Activated CD4-positive, alpha-beta T cell treated with anti-CD3 and anti-CD28 coated beads for 36 hours (primary cell): ENCODE data around the gene VPS41. TPM values are rescaled to one million over a fixed set of nuclear protein-coding genes. Genes with fewer than 3 reads are reported as not detected.
A peak's percentile ranks its signal among the peaks of the same experiment; 100 is the strongest.
"Not testable (repeated sequence)": the region's sequence is repeated elsewhere in the genome, so short reads cannot be mapped to it uniquely, and the experiment has no call there.

Source experiments
- ATAC-seq: fragments of 200-7000 bp; cut with Tn5 transposase; one replicate; pipeline ENCODE4 v1.10.0; 2021; ENCODE audit warnings: mild to moderate bottlenecking, moderate library complexity
- CTCF ChIA-PET: fragments of 350-600 bp; sonication (Branson Sonifier 250); formaldehyde crosslinking; loops from one replicate; lab custom pipeline; 2021; ENCODE audit warnings: antibody characterized with exemption; lab: Charles Lee
- POLR2A ChIA-PET: fragments of 350-600 bp; sonication (Branson Sonifier 250); formaldehyde crosslinking; loops from one replicate; lab custom pipeline; 2021; ENCODE audit warnings: antibody characterized with exemption, inconsistent platforms; lab: Charles Lee
- DNase-seq: peaks from one replicate; pipeline ENCODE4 v3.0.0-alpha.2; 2020
- H3K27ac Mint-ChIP-seq: one replicate; pipeline ENCODE4 v1.8.0; 2021; ENCODE audit warnings: mixed read lengths
- H3K27me3 Mint-ChIP-seq: one replicate; pipeline ENCODE4 v1.8.0; 2021; ENCODE audit warnings: mixed read lengths
- H3K36me3 Mint-ChIP-seq: one replicate; pipeline ENCODE4 v1.8.0; 2021; ENCODE audit warnings: low read depth, mixed read lengths
- H3K4me1 Mint-ChIP-seq: one replicate; pipeline ENCODE4 v1.8.0; 2021; ENCODE audit warnings: mixed read lengths
- H3K4me3 Mint-ChIP-seq: one replicate; pipeline ENCODE4 v1.8.0; 2021; ENCODE audit warnings: mild to moderate bottlenecking, moderate library complexity, mixed read lengths
- H3K9me3 Mint-ChIP-seq: one replicate; pipeline ENCODE4 v1.8.0; 2021; ENCODE audit warnings: low read depth, mixed read lengths
- intact Hi-C, 2 experiments: fragments of 100-400 bp; cut with DNase I in 1 of 2; cut with micrococcal nuclease in 1 of 2; formaldehyde crosslinking; loops; one replicate each; pipeline versions ENCODE4 v1.14.2 to v1.15.1; 2022 to 2024; cut with DNase I, micrococcal nuclease
- total RNA-seq, 2 experiments: library from RNA; stranded (reverse); gene quantifications; one replicate each; pipeline ENCODE4 v1.2.3, GENCODE V29; 2021

The VPS41 gene
- 10 to 100 TPM; 48.6 to 59.3 TPM for total RNA-seq

DNA sequence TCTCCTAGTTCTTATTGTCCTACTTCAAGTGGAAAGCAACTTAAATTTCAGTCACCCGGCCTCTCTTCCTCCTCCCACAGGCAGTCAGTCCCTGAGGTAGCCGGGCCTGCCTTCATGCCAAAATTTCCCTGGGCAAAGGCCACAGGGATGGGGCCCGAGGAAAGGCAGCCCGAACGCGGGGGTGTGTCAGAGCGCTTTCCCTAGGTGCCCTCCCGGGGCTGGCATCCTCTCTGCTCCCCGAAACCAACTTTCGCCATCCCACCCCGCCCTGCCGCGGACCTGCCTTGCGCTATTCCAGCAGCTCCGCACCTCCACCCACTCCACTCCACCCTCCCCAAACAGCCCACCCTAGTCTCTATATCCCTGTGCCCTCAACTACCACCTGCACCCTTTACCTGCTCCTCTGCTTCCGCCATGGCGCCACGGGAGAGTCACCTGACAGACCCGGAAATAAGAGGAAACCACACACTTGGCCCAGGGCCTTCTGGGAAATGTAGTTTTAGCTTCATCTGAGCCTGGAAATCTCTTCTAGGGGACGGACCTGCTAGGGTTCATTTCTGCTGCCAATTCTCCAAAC lies at the start of gene VPS41:
Gene VPS41 (minus strand): TSS at position 433 of the 577 bp plus-strand sequence. CDS start 17 bp downstream, at position 416.
- Mint-ChIP-seq H3K27me3 (no peaks in the 10 kb centered on the region), H3K27ac (peak within 1 kb of the TSS; percentile 81), H3K4me1 (peaks cover 31% of the 10 kb centered on the region), H3K36me3 (no peaks in the 10 kb centered on the region), H3K4me3 (peak within 1 kb of the TSS; percentile 95), H3K9me3 (no peaks in the 10 kb centered on the region)
- DNase-seq (peak; percentile 87), ATAC-seq (peak; percentile 98)
- CTCF ChIA-PET: interaction anchor here (0.7 to 1.1 kb wide), 2 partner anchors 24 to 157 kb away, joined by 3 to 6 read pairs; no protein-coding TSS in a partner anchor
- intact Hi-C loops: loop anchor here in 1 of 2 experiments (1.0 to 5.0 kb wide), 5 partner anchors 542 to 1038 kb away; partner anchors contain the start of gene STARD3NL
- POLR2A ChIA-PET: no interaction called here

DNA sequence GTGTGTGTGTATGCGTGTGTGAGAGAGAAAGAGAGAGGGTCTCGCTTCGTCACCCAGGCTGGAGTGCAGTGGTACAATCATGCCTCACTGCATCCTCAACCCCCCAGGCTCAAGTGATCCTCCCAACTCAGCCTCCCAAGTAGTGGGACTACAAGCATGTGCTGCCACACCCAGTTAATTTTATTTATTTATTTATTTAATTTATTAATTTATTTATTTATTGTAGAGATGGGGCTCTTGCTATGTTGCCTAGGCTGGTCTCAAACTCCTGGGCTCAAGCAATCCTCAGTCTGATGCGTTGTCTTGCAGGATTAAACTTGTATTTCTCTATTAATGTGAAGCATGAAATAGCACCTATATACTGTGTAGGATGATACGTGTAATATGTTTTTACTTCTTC lies 46.9 kb upstream of the VPS41 start:
- CTCF ChIA-PET: no interaction called here
- DNase-seq (no peak), ATAC-seq (no peak)
- intact Hi-C loops: no loop called here
- Mint-ChIP-seq H3K27me3 (peaks cover 24% of the 10 kb centered on the region), H3K27ac (no peak overlapping the region), H3K9me3 (no peaks in the 10 kb centered on the region), H3K4me3 (no peak overlapping the region), H3K4me1 (no peaks in the 10 kb centered on the region), H3K36me3 (no peaks in the 10 kb centered on the region)
- POLR2A ChIA-PET: no interaction called here

- peaks cover 22% of the 10 kb centered on the region for H3K27me3 Mint-ChIP-seq
- POLR2A ChIA-PET: no interaction called here
- intact Hi-C loops: no loop called here
- no peaks in the 10 kb centered on the region for H3K9me3 Mint-ChIP-seq
- no peaks in the 10 kb centered on the region for H3K4me1 Mint-ChIP-seq
- ATAC-seq (no peak), DNase-seq (no peak)
- H3K27ac Mint-ChIP-seq: no peak overlapping the region
- no peaks in the 10 kb centered on the region for H3K36me3 Mint-ChIP-seq
- CTCF ChIA-PET: no interaction called here
- no peak overlapping the region for H3K4me3 Mint-ChIP-seq
Measured at GRCh38 chr7:38953971-38954370, 45.0 kb upstream of the VPS41 start.

DNA sequence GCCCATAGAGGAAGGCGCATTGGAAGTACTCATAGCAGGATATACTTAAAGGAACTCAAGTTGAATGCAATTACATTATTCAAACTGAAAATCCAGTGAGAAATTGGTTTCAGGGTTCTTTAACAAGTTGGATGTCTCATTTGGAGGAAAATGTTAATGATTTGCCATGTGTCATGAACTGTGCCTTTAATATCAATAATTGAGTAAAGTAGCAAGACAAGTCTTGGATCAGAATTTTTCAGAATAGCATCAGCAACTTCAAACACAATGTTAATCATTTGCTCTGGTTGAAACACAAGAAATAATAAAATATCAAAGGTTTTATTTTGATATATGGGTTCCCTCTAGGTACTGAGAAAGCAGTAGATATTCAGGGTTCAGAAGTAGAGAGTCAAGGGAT lies 44.2 kb upstream of the VPS41 start:
- Mint-ChIP-seq H3K36me3 (no peaks in the 10 kb centered on the region), H3K27ac (no peak overlapping the region), H3K4me1 (no peaks in the 10 kb centered on the region), H3K27me3 (peaks cover 18% of the 10 kb centered on the region), H3K9me3 (no peaks in the 10 kb centered on the region), H3K4me3 (no peak overlapping the region)
- POLR2A ChIA-PET: no interaction called here
- CTCF ChIA-PET: no interaction called here
- ATAC-seq (no peak), DNase-seq (no peak)
- intact Hi-C loops: no loop called here

DNA sequence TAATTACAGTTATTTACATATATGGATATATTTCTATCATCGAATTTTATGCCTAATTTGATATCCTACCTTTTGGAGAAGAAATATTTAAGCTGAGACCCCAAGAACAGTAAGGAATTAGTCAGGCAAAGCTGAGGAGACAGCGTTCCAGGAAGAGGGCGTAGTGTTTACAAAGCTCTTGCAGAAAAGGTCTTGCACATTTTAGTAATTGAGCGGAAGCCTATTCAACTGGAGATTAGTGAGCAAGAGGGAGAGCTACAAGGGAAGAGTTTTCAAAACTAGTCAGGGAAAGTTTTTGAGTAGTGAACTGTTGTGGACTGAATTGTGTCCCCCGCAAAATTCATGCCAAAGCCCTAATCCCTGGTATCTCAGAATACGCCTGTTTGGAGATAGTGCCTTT lies 42.2 kb upstream of the VPS41 start:
- intact Hi-C loops: no loop called here
- ChIA-PET CTCF (no interaction called here), POLR2A (no interaction called here)
- peaks cover 17% of the 10 kb centered on the region for H3K27me3 Mint-ChIP-seq
- no peaks in the 10 kb centered on the region for H3K4me1 Mint-ChIP-seq
- DNase-seq: no peak
- H3K27ac Mint-ChIP-seq: no peak overlapping the region
- no peak for ATAC-seq
- no peaks in the 10 kb centered on the region for H3K9me3 Mint-ChIP-seq
- no peaks in the 10 kb centered on the region for H3K36me3 Mint-ChIP-seq
- no peak overlapping the region for H3K4me3 Mint-ChIP-seq

- H3K4me3 Mint-ChIP-seq: no peak overlapping the region
- ChIA-PET POLR2A (no interaction called here), CTCF (no interaction called here)
- ATAC-seq: no peak
- H3K9me3 Mint-ChIP-seq: no peaks in the 10 kb centered on the region
- no peaks in the 10 kb centered on the region for H3K4me1 Mint-ChIP-seq
- H3K27ac Mint-ChIP-seq: no peak overlapping the region
- DNase-seq: no peak
- no peaks in the 10 kb centered on the region for H3K36me3 Mint-ChIP-seq
- intact Hi-C loops: no loop called here
- H3K27me3 Mint-ChIP-seq: peaks cover 12% of the 10 kb centered on the region
Measured at GRCh38 chr7:38950309-38950708, 41.3 kb upstream of the VPS41 start.

DNA sequence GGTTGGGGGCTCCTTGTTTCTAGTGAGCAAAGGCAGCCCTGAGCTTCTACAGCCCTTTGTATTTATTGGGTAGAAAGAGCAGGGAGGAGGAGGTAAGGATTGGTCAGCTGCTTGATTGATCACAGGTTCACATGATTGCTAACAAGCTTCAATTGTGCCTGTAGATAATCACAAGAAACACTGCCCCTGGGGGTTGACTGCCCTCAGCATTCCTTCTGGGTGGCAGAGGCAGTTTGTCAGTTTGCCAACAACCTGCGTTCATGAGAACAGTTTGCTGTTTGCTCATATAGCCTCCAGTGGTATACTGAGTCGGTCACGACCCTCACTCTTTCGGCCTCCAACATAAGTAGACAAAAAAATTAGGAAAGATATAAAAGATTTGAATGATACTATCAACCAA lies 38.5 kb upstream of the VPS41 start:
- DNase-seq, ATAC-seq, intact Hi-C loops, H3K4me3 Mint-ChIP-seq, H3K27me3 Mint-ChIP-seq, POLR2A ChIA-PET, H3K36me3 Mint-ChIP-seq, H3K4me1 Mint-ChIP-seq, H3K9me3 Mint-ChIP-seq, H3K27ac Mint-ChIP-seq: not testable (repeated sequence)
- CTCF ChIA-PET: interaction anchor here (1.2 kb wide), 1 partner anchor 120 kb away, joined by 5 read pairs; no protein-coding TSS in a partner anchor

DNA sequence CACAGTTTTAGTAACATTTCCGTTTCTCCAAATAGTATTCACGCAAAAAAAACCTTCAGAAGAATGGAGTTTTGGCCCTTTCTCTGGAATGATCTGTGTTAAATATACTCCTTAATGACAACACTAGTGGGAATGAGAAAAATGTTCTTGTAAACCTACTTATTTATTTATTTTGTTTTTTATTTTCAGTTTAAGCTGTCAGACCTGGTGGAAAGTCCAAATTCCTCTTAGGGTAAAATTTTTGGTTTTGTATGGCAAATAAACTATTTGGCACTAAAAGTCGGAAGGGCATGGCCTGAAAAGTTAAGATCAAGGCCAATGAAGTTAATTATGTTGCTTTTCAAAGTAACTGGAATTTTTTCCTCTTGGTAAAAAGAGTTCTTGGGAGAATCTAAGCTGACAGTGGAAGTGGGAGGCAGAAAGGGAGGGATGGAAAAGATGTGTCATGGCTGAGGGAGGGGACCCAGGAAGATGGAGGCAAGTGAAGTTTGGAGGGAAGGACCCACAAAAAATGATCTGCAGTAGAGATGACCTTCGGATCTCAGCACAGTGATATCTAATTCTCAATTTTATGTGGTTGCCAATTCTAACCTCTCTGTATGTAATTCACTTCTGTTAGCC lies 33.5 kb upstream of the VPS41 start:
- intact Hi-C loops: no loop called here
- no peak overlapping the region for H3K4me3 Mint-ChIP-seq
- no peaks in the 10 kb centered on the region for H3K9me3 Mint-ChIP-seq
- no peaks in the 10 kb centered on the region for H3K4me1 Mint-ChIP-seq
- H3K27ac Mint-ChIP-seq: no peak overlapping the region
- no peak for DNase-seq
- POLR2A ChIA-PET: no interaction called here
- H3K36me3 Mint-ChIP-seq: no peaks in the 10 kb centered on the region
- ATAC-seq: no peak
- CTCF ChIA-PET: interaction anchor here (0.9 to 1.4 kb wide), 2 partner anchors 9 to 11 kb away, joined by 4 to 6 read pairs; no protein-coding TSS in a partner anchor
- H3K27me3 Mint-ChIP-seq: peaks cover 6% of the 10 kb centered on the region

- no peak overlapping the region for H3K4me3 Mint-ChIP-seq
Measured at GRCh38 chr7:38940774-38941173, 31.8 kb upstream of the VPS41 start.

GRCh38 chr7:38938589-38938988 lies 29.6 kb upstream of the VPS41 start:
- Mint-ChIP-seq H3K36me3 (no peaks in the 10 kb centered on the region), H3K27ac (no peak overlapping the region), H3K9me3 (no peaks in the 10 kb centered on the region), H3K4me1 (no peaks in the 10 kb centered on the region), H3K4me3 (no peak overlapping the region), H3K27me3 (peaks cover 4% of the 10 kb centered on the region)
- intact Hi-C loops: loop anchor here in 1 of 2 experiments (10.0 kb wide), 1 partner anchor 586 kb away; no protein-coding TSS in a partner anchor
- no peak for DNase-seq
- ChIA-PET POLR2A (no interaction called here), CTCF (interaction anchor here (0.8 kb wide), 1 partner anchor 11 kb away, joined by 3 read pairs; no protein-coding TSS in a partner anchor)
- ATAC-seq: no peak

More at GRCh38 chr7:38940774-38941173, 31.8 kb upstream of the VPS41 start:
- intact Hi-C loops: no loop called here
- H3K27me3 Mint-ChIP-seq: peaks cover 6% of the 10 kb centered on the region
- ATAC-seq (no peak), DNase-seq (no peak)
- H3K4me1 Mint-ChIP-seq: no peaks in the 10 kb centered on the region
- H3K9me3 Mint-ChIP-seq: no peaks in the 10 kb centered on the region
- ChIA-PET POLR2A (no interaction called here), CTCF (interaction anchor here (0.9 kb wide), 1 partner anchor 41 kb away, joined by 5 read pairs; no protein-coding TSS in a partner anchor)
- no peaks in the 10 kb centered on the region for H3K36me3 Mint-ChIP-seq
- no peak overlapping the region for H3K27ac Mint-ChIP-seq

DNA sequence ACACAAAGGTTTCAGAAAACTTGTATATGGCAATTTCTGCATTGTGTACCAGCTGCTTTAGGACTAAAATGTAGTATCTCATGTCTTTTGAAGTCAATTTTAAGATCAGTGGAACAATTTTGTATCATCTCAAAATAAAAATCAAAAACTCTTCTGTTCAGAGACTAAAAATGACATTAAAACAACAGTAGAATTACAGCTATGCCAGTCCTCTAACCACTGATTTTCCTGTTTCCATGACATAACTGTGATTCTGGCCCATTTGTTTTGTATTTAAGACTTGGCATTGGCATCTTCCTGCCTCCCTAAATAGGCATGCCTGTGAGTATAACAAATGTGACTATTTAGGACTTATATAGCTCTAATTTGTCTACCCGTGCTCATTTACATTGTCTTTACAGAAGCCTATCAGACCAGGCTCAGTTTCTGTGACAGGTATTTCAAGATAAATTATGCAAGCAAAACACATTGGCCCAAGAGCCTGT lies 29.1 kb upstream of the VPS41 start:
- Mint-ChIP-seq H3K36me3 (no peaks in the 10 kb centered on the region), H3K4me1 (no peaks in the 10 kb centered on the region), H3K27ac (no peak overlapping the region), H3K9me3 (no peaks in the 10 kb centered on the region), H3K27me3 (peaks cover 4% of the 10 kb centered on the region), H3K4me3 (no peak overlapping the region)
- ChIA-PET CTCF (interaction anchor here (0.8 kb wide), 1 partner anchor 10 kb away, joined by 3 read pairs; no protein-coding TSS in a partner anchor), POLR2A (no interaction called here)
- ATAC-seq (no peak), DNase-seq (no peak)
- intact Hi-C loops: loop anchor here in 1 of 2 experiments (10.0 kb wide), 1 partner anchor 587 kb away; no protein-coding TSS in a partner anchor
